HepG2 (cell line): ENCODE data around the gene PCNP. TPM values are rescaled to one million over a fixed set of nuclear protein-coding genes. Genes with fewer than 3 reads are reported as not detected.

Experiments used
- ATAC-seq: fragments of 200-7000 bp; cut with Tn5 transposase; 3 replicates; pipeline ENCODE4 v1.9.1; 2020; ENCODE audit warnings: mild to moderate bottlenecking, moderate library complexity
- BruUV-seq: library from RNA; stranded (reverse); fragments of 400-500 nt; replicated peaks from 2 replicates; lab custom pipeline; 2021; lab: Mats Ljungman, UMichigan
- CTCF ChIA-PET: fragments of 300-600 bp; formaldehyde crosslinking; extraction: SDS; loops from one replicate; lab custom pipeline; 2021; ENCODE audit warnings: low total read pairs, inconsistent platforms, low intra/inter-chr PET ratio; lab: Yijun Ruan, JAX
- POLR2A ChIA-PET: fragments of 350-600 bp; sonication (Branson Sonifier 250); formaldehyde crosslinking; loops from one replicate; lab custom pipeline; 2020; ENCODE audit warnings: antibody characterized with exemption, inconsistent platforms; lab: Yijun Ruan, JAX
- DNase-seq: peaks from one replicate; pipeline ENCODE4 v3.0.0-alpha.2; 2015; ENCODE audit warnings: low spot score
- FAIRE-seq: peaks from 3 replicates; lab custom pipeline; 2011; peaks lifted over from hg19 to GRCh38; lab: Jason Lieb, UNC
- H2AFZ ChIP-seq: one replicate; pipeline ENCODE4 v1.6.1; 2011; ENCODE audit warnings: low read length, inconsistent platforms
- H3K27ac ChIP-seq: fragments of 300-600 bp; 3 replicates; pipeline ENCODE4 v1.8.0; 2011; ENCODE audit warnings: mixed run types, mild to moderate bottlenecking, mixed read lengths, low read length, inconsistent platforms; ENCODE audit not compliant: insufficient read depth; ENCODE audit errors: extremely low read length
- H3K27me3 ChIP-seq, 2 experiments: fragments of 200-600 bp in 1 of 2; 2 replicates in 1 of 2; 3 replicates in 1 of 2; pipeline versions ENCODE4 v1.6.0 to v1.8.0; 2011; ENCODE audit warnings: low read length in 2 of 2, mild to moderate bottlenecking in 2 of 2, moderate library complexity in 2 of 2, inconsistent platforms in 1 of 2; ENCODE audit not compliant: insufficient read depth in 2 of 2, control insufficient read depth in 1 of 2
- H3K36me3 ChIP-seq, 2 experiments: fragments of 200-600 bp in 1 of 2; replicated peaks in 1 of 2; 2 replicates in 1 of 2; 3 replicates in 1 of 2; pipeline versions ENCODE4 v1.5.1 to v1.8.0; 2011; ENCODE audit warnings: low read length in 2 of 2, inconsistent platforms in 1 of 2; ENCODE audit not compliant: insufficient read depth in 2 of 2, control insufficient read depth in 1 of 2
- H3K4me1 ChIP-seq: 2 replicates; pipeline ENCODE4 v1.5.1; 2012; ENCODE audit warnings: low read length, inconsistent platforms; ENCODE audit not compliant: insufficient read depth
- H3K4me2 ChIP-seq: 2 replicates; pipeline ENCODE4 v1.6.0; 2011; ENCODE audit warnings: low read depth, low read length, inconsistent platforms
- H3K4me3 ChIP-seq, 3 experiments: fragments of 200-600 bp in 1 of 3; sonication (generic), shearing (Covaris generic) in 1 of 3; replicated peaks in 1 of 3; 2 replicates each; pipeline ENCODE4 v1.5.1; 2011 to 2016; ENCODE audit warnings: low read length in 3 of 3, inconsistent platforms in 2 of 3, low read depth in 2 of 3, mild to moderate bottlenecking in 2 of 3, control low read depth in 1 of 3, mixed read lengths in 1 of 3; ENCODE audit not compliant: insufficient read depth in 1 of 3
- H3K79me2 ChIP-seq: one replicate; pipeline ENCODE4 v1.6.1; 2011; ENCODE audit warnings: low read length, inconsistent platforms; ENCODE audit not compliant: insufficient read depth
- H3K9ac ChIP-seq: 2 replicates; pipeline ENCODE4 v1.6.0; 2011; ENCODE audit warnings: mild to moderate bottlenecking, low read depth, low read length, inconsistent platforms; ENCODE audit not compliant: insufficient read depth
- H3K9me3 ChIP-seq: 2 replicates; pipeline ENCODE4 v1.5.1; 2012; ENCODE audit warnings: mild to moderate bottlenecking, low read length
- H4K20me1 ChIP-seq: 2 replicates; pipeline ENCODE4 v1.6.0; 2011; ENCODE audit warnings: inconsistent platforms, mild to moderate bottlenecking, low read length, moderate library complexity; ENCODE audit not compliant: insufficient read depth
- AGO2 ChIP-seq: fragments of 200-400 bp; formaldehyde crosslinking; optimal IDR thresholded peaks from 2 replicates; pipeline ENCODE3; 2017; ENCODE audit warnings: mild to moderate bottlenecking, low read depth, low read length, moderate library complexity
- HNF4A ChIP-seq: sonication (generic); formaldehyde crosslinking; IDR thresholded peaks from 2 replicates; pipeline ENCODE4 v1.4.0; 2020; ENCODE audit warnings: missing genetic modification reagents
- HOXA3 ChIP-seq: sonication (generic); formaldehyde crosslinking; IDR thresholded peaks from 2 replicates; pipeline ENCODE4 v1.5.0; 2020; ENCODE audit warnings: missing genetic modification reagents
- PCBP2 ChIP-seq: fragments of 200-400 bp; formaldehyde crosslinking; optimal IDR thresholded peaks from 2 replicates; pipeline ENCODE3; 2018; ENCODE audit warnings: low read length, low read depth; ENCODE audit not compliant: poor library complexity, severe bottlenecking
- PRDM15 ChIP-seq: sonication (generic); formaldehyde crosslinking; IDR thresholded peaks from 2 replicates; pipeline ENCODE4 v1.4.0; 2020; ENCODE audit warnings: missing genetic modification reagents
- ZNF549 ChIP-seq: sonication (generic); formaldehyde crosslinking; IDR thresholded peaks from 2 replicates; pipeline ENCODE4 v1.5.0; 2020; ENCODE audit warnings: missing genetic modification reagents
- ZNF891 ChIP-seq: sonication (generic); formaldehyde crosslinking; IDR thresholded peaks from 2 replicates; pipeline ENCODE4 v1.5.0; 2020; ENCODE audit warnings: mild to moderate bottlenecking, missing genetic modification reagents
- WGBS: methylation state at CpG from one replicate; pipeline ENCODE4 v1.1.6; 2017; ENCODE audit warnings: low lambda C conversion rate; 5-methylcytosine and 5-hydroxymethylcytosine counted together
- in situ Hi-C: cut with HindIII; loops from 2 replicates; pipeline ENCODE4 v1.10.0; 2017; ENCODE audit warnings: low pct_unique_long_range_greater_than_20kb; ENCODE audit not compliant: extremely low pct_ligation_motif_present
- intact Hi-C: fragments of 100-400 bp; cut with micrococcal nuclease; formaldehyde crosslinking; loops from one replicate; pipeline ENCODE4 v1.10.0; 2022; ENCODE audit not compliant: unreplicated experiment
- polyA plus RNA-seq, 8 experiments: library from polyadenylated mRNA; depleted of rRNA in 3 of 8; stranded (reverse) in 7 of 8; unstranded in 1 of 8; fragments of >200 nt; fragmentation: Illumina TruSeq in 4 of 8; extraction: Trizol in 4 of 8; gene quantifications; 2 replicates each; pipeline versions ENCODE4 v1.2.1 to v1.2.3, GENCODE V29; 2011 to 2016; ENCODE audit warnings: low read depth in 4 of 8, missing spikeins in 1 of 8, mixed read lengths in 1 of 8; ENCODE audit not compliant: insufficient read depth in 1 of 8
- total RNA-seq, 5 experiments: library from RNA; depleted of rRNA; stranded (reverse); fragments of >200 nt; fragmentation: Illumina TruSeq; extraction: Trizol; gene quantifications; 2 replicates each; pipeline ENCODE4 v1.2.3, GENCODE V29; 2016; ENCODE audit warnings: low read depth in 1 of 5

The PCNP gene
- total and polyA plus RNA-seq, 2 of the 13 experiments (the other 11 are each of a cell fraction or from before 2014, with no cell fraction given): 44.1 to 78.2 TPM

GRCh38 chr3:101603184-101603583 is 29.2 kb downstream of the PCNP start:
- no peak for FAIRE-seq

More at GRCh38 chr3:101603184-101603583, 29.2 kb downstream of the PCNP start:
- Histone ChIP-seq H3K27me3 (no peaks in the 10 kb centered on the region), H4K20me1 (no peaks in the 10 kb centered on the region), H3K36me3 (no peaks in the 10 kb centered on the region), H3K4me2 (no peak overlapping the region), H3K27ac (no peak overlapping the region), H3K9me3 (no peaks in the 10 kb centered on the region), H3K4me1 (no peaks in the 10 kb centered on the region), H3K79me2 (no peaks in the 10 kb centered on the region), H3K9ac (no peak overlapping the region), H3K4me3 (no peak overlapping the region), H2AFZ (no peak overlapping the region)
- ATAC-seq (no peak), DNase-seq (no peak)
- ChIA-PET POLR2A (no interaction called here), CTCF (no interaction called here)
- in situ Hi-C loops (no loop called here), intact Hi-C loops (no loop called here)
- BruUV-seq: no TSS peak
- TF ChIP-seq PCBP2: no peak
- no peak for TF ChIP-seq AGO2
- no peak for TF ChIP-seq PRDM15 (CRISPR knock-in tag)
- TF ChIP-seq HOXA3 (CRISPR knock-in tag): no peak
- TF ChIP-seq HNF4A (CRISPR knock-in tag): no peak
- no peak for TF ChIP-seq ZNF549 (CRISPR knock-in tag)
- TF ChIP-seq ZNF891 (CRISPR knock-in tag): no peak
- WGBS: 95% methylated on average over 1 of the region's 1 CpG
